Loucy (cell line): ENCODE measurements around the gene STOML2.

Source experiments
- EZH2phosphoT487 ChIP-seq: fragments of 200-600 bp; IDR thresholded peaks from 2 replicates; pipeline ENCODE4 v1.6.1; 2018; ENCODE audit warnings: antibody characterized with exemption, mild to moderate bottlenecking, moderate library complexity, borderline replicate concordance
- TF ChIP-seq, protein P1 (sequence below): fragments of 200-600 bp; sonication (generic); conservative IDR thresholded peaks from 2 replicates; pipeline ENCODE4 v1.5.1; 2014; ENCODE audit warnings: mild to moderate bottlenecking, antibody characterized with exemption, low read length

DNA sequence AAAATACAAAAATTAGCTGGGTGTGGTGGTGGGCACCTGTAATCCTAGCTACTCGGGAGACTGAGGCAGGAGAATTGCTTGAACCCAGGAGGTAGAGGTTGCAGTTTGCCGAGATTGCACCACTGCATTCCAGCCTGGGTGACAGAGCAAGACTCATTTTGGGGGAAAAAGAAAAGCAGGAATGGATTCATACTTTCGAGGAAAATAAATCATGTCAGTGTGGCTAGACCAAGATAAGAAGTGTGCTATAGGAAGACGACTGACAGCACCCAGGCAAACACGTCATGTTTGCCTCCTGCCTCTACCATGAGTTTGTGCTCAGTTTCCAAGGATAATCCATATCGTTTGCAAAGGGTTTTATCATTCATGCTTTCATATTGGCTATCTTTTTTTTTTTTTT lies 32.0 kb upstream of the STOML2 start:
- TF ChIP-seq, protein P1, sequence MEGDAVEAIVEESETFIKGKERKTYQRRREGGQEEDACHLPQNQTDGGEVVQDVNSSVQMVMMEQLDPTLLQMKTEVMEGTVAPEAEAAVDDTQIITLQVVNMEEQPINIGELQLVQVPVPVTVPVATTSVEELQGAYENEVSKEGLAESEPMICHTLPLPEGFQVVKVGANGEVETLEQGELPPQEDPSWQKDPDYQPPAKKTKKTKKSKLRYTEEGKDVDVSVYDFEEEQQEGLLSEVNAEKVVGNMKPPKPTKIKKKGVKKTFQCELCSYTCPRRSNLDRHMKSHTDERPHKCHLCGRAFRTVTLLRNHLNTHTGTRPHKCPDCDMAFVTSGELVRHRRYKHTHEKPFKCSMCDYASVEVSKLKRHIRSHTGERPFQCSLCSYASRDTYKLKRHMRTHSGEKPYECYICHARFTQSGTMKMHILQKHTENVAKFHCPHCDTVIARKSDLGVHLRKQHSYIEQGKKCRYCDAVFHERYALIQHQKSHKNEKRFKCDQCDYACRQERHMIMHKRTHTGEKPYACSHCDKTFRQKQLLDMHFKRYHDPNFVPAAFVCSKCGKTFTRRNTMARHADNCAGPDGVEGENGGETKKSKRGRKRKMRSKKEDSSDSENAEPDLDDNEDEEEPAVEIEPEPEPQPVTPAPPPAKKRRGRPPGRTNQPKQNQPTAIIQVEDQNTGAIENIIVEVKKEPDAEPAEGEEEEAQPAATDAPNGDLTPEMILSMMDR: no peak
- TF ChIP-seq EZH2phosphoT487: no peak
